Measurements from ENCODE around the gene LHPP.

Gene LHPP

GRCh38 chr10:124447751-124448466 is 13.7 kb upstream of the LHPP start:
- DNase-seq (ENCODE audit: low spot score): no peak

GRCh38 chr10:124448696-124449169 is 12.9 kb upstream of the LHPP start:
- no peak for DNase-seq (ENCODE audit: low spot score)

GRCh38 chr10:124449170-124450011 is 12.2 kb upstream of the LHPP start:
- no peak for DNase-seq (ENCODE audit: low spot score)

- no peak for DNase-seq (ENCODE audit: low spot score)
Measured at GRCh38 chr10:124450012-124450782, 11.4 kb upstream of the LHPP start, which contains the start of gene NKX1-2. NKX1-2 (minus strand) TSS chr10:124450035; CDS start chr10:124449943, 92 bp downstream.

DNA sequence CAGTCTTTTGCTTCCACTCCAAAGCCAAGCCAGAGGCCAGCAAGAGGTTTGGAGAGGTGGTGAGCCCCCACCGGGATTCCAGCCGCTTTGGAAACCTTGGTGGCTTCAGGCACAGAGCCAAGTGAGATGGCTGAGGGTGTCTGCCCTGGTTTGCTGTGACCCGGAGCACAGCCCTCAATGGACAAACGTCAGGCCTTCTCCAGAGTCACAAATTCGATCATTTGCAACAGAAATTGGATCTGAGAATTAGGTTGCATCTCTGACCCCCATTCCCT is 10.9 kb upstream of the LHPP start:
- DNase-seq (ENCODE audit: low spot score): no peak

GRCh38 chr10:124451276-124451675 is 10.3 kb upstream of the LHPP start:
- no peak for DNase-seq (ENCODE audit: low spot score)

- no peak for DNase-seq (ENCODE audit: low spot score)
Measured at GRCh38 chr10:124453960-124454610, 7.5 kb upstream of the LHPP start.

- no peak for DNase-seq (ENCODE audit: low spot score)
Measured at GRCh38 chr10:124455441-124455840, 6.2 kb upstream of the LHPP start.

DNA sequence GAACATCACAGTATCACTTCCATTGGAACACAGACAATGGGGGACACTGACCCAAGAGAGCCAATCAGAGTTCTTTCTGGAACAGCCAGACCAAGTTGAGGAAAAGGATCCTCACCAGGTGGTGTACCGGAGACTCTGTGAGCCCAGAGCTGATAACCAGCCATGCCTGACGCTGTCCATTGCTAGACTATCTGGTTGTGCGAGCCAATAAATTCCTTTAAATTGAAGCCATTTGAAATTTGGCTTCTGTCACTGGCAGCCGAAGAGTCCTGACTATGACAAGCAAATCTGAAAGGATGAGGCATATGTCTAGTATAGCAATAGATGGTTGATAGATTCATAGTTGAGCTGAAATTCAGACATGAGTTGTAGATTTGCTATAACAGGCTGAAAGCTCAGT is 3.1 kb upstream of the LHPP start:
- DNase-seq (ENCODE audit: low spot score): no peak

DNA sequence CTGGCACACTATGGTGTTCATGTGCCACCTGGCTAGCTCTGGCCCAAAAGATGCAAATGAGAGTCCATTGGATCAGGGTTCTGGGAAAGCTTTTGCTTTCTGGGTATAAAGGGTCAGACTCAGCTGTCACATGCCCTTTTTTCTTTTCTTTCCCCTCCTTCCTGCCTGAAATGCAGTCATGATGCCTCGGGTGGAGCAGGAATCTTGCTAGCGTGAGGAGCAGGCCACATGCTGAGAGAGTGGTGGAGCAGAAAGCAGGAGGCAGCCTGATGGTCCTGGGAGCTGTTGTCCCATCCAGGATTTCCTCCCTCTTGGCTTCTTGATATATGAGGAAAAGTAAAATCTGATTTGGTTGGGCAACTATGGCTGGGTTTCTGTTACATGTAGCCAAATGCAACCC is 2.7 kb upstream of the LHPP start:
- DNase-seq (ENCODE audit: low spot score): no peak

GRCh38 chr10:124459395-124459794 is 2.2 kb upstream of the LHPP start:
- DNase-seq (ENCODE audit: low spot score): no peak

GRCh38 chr10:124460144-124460543 is 1.5 kb upstream of the LHPP start:
- DNase-seq (ENCODE audit: low spot score): no peak

DNA sequence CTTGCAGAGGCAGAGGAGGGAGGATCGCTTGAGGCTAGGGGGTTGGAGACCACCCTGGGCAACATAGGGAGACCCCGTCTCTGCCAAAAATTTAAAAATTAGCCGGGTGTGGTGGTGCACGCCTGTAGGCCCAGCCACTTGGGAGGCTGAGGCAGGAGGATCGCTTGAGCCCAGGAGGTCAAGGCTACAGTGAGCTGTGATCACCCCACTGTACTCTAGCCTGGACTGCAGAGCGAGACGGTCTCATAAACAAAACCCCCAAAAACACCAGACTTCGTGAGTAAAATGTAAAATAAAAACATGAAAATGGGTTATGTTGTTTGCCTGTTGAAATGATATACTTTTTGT is 699 bp downstream of the LHPP start:
- no peak for DNase-seq (ENCODE audit: low spot score)

DNA sequence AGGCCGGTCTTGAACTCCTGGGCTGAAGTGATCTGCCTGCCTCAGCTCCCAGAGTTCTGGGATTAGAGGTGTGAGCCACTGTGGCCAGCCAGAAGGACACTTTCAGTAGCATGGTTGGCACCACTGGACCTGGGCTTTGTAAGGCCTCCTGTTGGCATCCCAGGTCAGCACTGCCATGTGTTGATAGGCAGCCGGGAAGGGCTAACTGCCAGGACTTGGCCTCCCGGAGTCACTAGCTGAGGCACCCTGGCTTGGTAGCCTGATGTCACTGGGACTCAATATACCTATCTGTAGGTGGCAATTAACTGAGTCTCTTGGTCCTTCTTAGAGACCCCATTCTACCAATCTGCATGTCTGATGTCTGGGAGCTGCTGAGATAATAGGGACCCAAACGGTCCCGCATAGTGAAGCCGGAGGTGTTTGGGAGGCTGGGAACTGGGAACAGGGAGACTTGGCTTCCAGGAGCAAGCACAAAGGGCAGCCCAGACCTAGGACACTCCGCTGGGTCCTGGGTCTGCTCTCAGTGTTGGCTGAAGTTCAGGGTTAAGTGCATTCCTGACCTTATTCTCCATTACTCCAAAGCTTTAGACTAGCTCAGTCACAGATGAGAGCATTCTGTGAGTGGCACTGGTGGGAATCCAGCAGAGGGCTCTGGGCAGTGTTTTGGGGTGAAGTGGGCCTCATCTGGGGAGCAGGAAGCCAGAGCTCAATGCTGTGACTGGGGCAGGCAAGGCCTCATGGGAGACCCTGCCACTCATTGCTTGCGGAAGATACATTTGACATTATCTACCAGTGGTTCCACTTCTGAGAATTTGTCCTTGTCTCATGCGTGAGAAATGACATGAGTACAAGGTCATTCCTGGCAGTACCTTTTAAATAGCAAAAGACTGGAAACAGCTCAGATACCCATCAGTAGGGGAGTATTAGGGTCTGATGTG is 2.7 kb downstream of the LHPP start:
- no peak for DNase-seq (ENCODE audit: low spot score)

DNA sequence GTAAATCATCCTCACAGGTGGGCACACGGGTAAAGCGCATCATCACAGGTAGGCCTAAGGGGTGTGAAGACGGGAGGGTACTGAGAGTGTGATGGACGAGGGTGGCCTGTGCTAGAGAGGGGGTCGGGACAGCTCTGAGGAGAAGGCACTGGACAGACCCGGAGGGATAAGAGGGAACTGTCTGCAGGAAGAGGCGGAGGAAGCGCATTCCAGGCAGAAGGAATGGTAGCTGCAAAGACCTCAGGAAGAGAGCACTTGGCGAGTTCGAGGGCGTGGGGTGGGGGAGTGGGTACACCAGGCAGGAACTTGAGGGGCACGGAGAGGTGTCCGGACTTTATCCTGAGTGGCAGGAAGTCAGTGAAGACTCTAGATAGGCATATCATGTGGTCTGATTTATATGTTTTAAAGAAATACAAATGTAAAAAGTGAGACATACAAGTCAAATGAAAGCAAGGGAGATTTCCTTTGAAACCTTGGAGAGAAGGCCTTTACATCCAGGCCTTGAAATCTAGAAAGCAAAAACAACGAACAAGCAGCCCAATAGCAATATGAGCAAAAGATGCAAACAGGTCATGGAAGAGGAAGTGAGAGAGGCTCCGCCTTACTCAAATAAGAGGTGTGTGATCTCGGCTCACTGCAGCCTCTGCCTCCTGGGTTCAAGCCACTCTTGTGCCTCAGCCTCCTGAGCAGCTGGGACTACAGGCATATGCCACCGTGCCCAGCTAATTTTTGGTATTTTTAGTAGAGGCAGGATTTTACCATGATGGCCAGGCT is 3.6 kb downstream of the LHPP start:
- no peak for DNase-seq (ENCODE audit: low spot score)

DNA sequence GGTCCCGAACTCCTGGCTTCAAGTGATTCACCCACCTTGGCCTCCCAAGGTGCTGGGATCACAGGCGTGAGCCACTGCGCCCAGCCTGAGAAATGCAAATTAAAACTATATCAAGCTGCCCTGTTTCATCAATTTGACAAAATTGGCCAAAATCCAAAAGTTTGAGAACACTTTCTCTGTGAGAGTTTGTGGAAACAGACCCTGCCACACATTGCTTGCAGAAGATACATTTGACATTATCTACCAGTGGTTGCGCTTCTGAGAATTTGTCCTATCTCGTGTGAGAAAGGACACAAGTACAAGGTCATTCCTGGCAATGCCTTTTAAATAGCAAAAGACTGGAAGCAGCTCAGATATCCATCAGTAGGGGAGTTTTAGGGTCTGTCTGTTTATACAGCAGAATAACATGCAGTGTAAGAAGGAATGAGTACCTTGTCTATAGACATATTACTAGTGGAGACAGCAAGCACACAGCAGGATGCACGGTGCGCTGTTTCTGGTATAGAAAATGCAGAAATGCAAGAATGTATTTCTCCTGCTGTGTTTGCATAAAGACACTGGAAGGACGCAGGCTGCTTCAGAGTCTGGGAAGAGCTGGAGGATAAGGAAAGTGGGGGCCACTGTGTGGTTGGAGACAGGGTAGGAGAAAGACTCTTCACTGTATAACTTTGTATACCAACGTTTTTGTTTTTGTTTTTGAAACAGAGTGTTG is 4.3 kb downstream of the LHPP start:
- DNase-seq (ENCODE audit: low spot score): no peak

- DNase-seq (ENCODE audit: low spot score): no peak
Measured at GRCh38 chr10:124467165-124467564, 5.5 kb downstream of the LHPP start.

GRCh38 chr10:124468624-124469023 is 7.0 kb downstream of the LHPP start:
- DNase-seq (ENCODE audit: low spot score): no peak

- no peak for DNase-seq (ENCODE audit: low spot score)
Measured at GRCh38 chr10:124469956-124470484, 8.4 kb downstream of the LHPP start.

Data from SW480 (cell line).